ENCODE results near the gene RPS2.

GRCh38 chr16:1959269-1960039, 5.2 kb downstream of the RPS2 start, which contains the start of gene NDUFB10:
- TF ChIP-seq POLR2A (IDR thresholded peaks at IDR 0.05) (peak; percentile 81 to 86), EP300 (IDR thresholded peaks at IDR 0.05) (no peak)
- TF ChIP-seq, protein P1, sequence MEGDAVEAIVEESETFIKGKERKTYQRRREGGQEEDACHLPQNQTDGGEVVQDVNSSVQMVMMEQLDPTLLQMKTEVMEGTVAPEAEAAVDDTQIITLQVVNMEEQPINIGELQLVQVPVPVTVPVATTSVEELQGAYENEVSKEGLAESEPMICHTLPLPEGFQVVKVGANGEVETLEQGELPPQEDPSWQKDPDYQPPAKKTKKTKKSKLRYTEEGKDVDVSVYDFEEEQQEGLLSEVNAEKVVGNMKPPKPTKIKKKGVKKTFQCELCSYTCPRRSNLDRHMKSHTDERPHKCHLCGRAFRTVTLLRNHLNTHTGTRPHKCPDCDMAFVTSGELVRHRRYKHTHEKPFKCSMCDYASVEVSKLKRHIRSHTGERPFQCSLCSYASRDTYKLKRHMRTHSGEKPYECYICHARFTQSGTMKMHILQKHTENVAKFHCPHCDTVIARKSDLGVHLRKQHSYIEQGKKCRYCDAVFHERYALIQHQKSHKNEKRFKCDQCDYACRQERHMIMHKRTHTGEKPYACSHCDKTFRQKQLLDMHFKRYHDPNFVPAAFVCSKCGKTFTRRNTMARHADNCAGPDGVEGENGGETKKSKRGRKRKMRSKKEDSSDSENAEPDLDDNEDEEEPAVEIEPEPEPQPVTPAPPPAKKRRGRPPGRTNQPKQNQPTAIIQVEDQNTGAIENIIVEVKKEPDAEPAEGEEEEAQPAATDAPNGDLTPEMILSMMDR (IDR thresholded peaks at IDR 0.05), result peak in 3 of 4 experiments; percentile 64 to 84 (median 79)
